GM23338 (cell line): ENCODE results near the gene KDSR.

Source experiments
- CTCF ChIP-seq, 2 experiments: fragments of 200-600 bp in 1 of 2; sonication (generic) in 1 of 2; conservative IDR thresholded peaks; 2 replicates each; pipeline versions ENCODE4 v1.5.1 to v1.6.1; 2016 to 2017; ENCODE audit warnings: antibody characterized with exemption in 2 of 2, low read depth in 2 of 2, mild to moderate bottlenecking in 2 of 2, moderate library complexity in 1 of 2
- ETS1 ChIP-seq: IDR thresholded peaks from 2 replicates; pipeline ENCODE4 v1.6.1; 2016; ENCODE audit warnings: antibody characterized with exemption
- EZH2 ChIP-seq: fragments of 200-600 bp; sonication (generic); IDR thresholded peaks from one replicate; pipeline ENCODE4 v1.8.0; 2017; ENCODE audit warnings: antibody characterized with exemption, mild to moderate bottlenecking, low read depth; ENCODE audit not compliant: unreplicated experiment
- EZH2phosphoT487 ChIP-seq: fragments of 200-600 bp; sonication (generic); IDR thresholded peaks from one replicate; pipeline ENCODE4 v1.8.1; 2018; ENCODE audit warnings: antibody characterized with exemption; ENCODE audit not compliant: unreplicated experiment
- JUNB ChIP-seq: IDR thresholded peaks from one replicate; pipeline ENCODE4 v1.6.1; 2016; ENCODE audit warnings: antibody characterized with exemption; ENCODE audit not compliant: unreplicated experiment
- POLR2AphosphoS5 ChIP-seq: IDR thresholded peaks from 2 replicates; pipeline ENCODE4 v1.6.1; 2016; ENCODE audit warnings: antibody characterized with exemption, low read depth
- REST ChIP-seq: IDR thresholded peaks from one replicate; pipeline ENCODE4 v1.6.1; 2018; ENCODE audit warnings: antibody characterized with exemption; ENCODE audit not compliant: unreplicated experiment
- ZNF331 ChIP-seq: fragments of 250-450 bp; sonication (Bioruptor Pico); IDR thresholded peaks from 2 replicates; pipeline ENCODE4 v1.5.0; 2020; ENCODE audit warnings: low read depth, mild to moderate bottlenecking, moderate library complexity
- ZNF462 ChIP-seq: fragments of 250-450 bp; sonication (Bioruptor Pico); IDR thresholded peaks from 2 replicates; pipeline ENCODE4 v1.5.0; 2020; ENCODE audit warnings: mild to moderate bottlenecking, moderate library complexity

DNA sequence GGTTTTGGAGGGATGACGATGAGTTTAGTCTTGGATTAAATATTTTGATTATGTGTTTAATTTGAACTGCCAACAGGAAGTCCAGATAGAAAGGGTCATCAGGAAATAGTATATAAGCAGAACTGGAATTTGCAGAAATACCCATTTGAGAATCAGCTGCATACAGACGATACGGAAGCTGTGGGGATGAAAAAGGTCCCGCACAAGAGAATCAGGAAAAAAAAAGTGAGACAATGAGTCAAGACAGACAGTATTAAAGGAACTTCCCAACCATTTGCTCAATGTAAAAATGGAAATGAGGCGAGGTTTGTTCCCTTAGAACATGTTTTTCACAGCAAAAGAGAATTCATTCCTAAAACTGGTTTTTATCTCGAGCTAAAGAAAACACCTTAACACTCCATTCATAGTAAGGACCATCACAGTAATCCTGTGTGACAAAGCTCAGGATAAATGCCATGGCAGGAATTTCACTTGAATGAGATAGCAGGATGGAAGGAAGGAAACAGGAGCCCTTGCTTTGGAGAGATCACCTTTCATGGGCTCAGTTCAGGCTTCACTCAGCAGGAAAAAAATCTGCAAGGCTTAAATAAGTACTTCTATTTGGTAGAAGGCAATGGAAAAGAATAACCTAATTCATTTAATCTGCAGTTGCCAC is 76.7 kb downstream of the KDSR start:
- TF ChIP-seq CTCF (conservative IDR thresholded peaks at IDR 0.05; ENCODE audit: low read depth in 2 of 2) (no peak), REST (no peak), EZH2 (no peak), EZH2phosphoT487 (no peak), POLR2AphosphoS5 (no peak), ZNF462 (no peak), ETS1 (no peak), ZNF331 (CRISPR knock-in tag) (no peak), JUNB (no peak)
